GM21528 (cell line): ENCODE measurements around the gene SPTBN1.

ENCODE experiments used
- ATAC-seq: cut with Tn5 transposase; IDR thresholded peaks from one replicate; pipeline ENCODE4 v1.9.1; 2021; ENCODE audit warnings: mild to moderate bottlenecking, moderate library complexity; ENCODE audit not compliant: unreplicated experiment, low FRiP score

SPTBN1 gene

GRCh38 chr2:54455563-54456361 lies at the start of gene SPTBN1:
SPTBN1 (plus strand) TSS chr2:54456327; CDS start chr2:54526419, 70,092 bp downstream.
- ATAC-seq = peak; percentile 42

DNA sequence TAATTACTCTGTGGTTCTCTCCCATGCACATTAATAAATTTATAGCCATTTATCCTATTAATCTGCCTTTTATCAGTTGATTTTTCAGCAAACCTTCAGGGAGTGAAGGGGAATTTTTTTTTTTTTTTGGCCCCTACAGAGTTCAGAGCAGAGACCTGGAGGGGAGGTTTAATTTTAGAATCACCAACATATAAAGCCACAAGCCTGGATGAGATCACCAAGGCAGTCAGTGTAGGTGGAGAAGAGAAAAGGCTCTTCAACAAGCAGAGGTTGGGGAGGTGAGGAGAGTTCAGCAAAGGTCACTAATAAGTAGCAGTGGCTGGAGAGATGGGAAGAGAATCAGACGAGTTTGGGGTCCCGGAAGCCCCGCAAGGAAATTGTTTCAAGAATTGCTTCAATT lies 48.4 kb upstream of the SPTBN1 start:
- ATAC-seq = no peak

DNA sequence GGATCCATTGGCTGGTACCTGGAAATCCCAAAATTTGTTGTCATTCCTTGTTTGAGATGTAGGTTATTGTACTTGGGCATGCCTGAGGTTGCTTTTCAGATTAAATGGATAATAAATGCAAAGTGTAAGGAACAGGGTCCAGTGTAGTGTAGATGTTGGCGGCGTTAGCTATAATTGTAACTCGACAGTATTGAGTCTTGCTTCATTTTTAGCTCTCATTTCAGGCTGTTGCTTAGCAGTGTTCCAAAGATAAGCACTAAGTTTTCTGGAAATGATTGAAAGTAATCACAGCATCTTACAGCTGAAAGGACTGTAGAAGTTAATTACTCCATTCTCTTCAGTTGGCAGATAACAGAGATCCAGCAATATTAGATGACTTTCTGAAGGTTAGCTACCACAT lies 47.8 kb upstream of the SPTBN1 start:
- no peak for ATAC-seq

- no peak for ATAC-seq
These were observed 46.4 kb upstream of the SPTBN1 start for GRCh38 chr2:54409752-54410151.

DNA sequence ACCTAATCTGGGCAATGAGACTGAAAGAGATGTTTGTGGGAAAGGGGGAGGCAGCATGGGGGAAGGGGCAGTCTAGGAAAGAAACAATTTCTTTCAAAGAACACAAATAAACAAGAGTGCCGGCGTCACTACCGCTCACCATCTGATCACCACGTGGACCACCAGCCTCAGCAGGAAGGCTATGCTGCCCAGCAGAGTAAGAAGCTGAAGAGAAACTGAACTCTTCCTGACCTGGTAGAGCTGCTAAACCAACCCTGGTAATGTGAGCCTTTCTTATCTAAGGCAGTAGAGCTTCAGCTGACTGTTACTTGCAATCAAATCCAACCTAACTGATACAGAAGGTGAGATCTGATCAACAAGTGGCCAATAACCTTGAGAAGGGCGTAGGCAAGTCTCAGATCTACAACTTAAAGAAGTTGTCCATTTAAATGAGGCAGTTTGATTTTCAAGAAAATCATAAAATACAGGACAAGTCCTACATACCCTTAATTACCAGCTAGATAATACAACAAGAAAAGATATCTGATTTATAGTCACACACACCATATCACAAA lies 44.2 kb upstream of the SPTBN1 start:
- no peak for ATAC-seq

GRCh38 chr2:54416166-54416813 lies 39.8 kb upstream of the SPTBN1 start:
- no peak for ATAC-seq

DNA sequence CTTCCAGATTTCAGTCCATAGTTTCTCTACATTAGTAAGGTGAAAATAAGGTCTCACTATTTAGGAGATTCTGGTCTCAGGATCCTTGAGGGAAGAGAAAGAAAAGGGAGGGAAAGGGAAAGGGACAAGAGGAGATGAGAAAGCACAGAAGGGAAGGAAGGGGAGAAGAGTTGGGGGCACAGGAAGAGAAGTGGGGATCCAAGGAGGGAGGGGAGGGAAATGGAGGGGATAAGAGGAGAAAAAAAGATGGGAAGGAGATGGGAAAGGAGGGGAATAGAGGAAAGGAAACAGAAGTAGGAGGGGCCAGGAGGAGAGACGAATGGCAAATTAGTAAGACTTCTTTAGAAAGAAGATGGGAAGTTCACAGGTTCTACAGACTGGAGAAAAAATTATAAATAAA lies 39.2 kb upstream of the SPTBN1 start:
- no peak for ATAC-seq

DNA sequence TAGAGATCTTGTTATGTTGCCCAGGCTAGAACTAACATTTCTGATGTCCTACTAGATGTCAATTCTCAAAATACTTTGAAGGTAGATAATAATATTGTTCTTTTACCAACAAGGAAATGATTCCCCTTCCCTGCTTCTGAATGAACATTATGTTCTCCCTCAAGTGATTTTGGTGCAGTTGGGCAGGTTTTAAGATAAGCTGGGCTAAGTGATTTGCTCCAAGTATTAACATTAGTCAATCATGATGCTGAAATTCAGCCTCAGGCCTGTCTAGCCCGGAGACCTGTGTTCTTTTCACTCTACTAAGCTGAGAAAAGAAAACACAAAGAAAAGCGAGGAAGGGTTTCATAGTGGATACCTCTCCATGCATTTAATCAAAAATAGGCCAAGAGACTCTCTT lies 38.5 kb upstream of the SPTBN1 start:
- no peak for ATAC-seq

DNA sequence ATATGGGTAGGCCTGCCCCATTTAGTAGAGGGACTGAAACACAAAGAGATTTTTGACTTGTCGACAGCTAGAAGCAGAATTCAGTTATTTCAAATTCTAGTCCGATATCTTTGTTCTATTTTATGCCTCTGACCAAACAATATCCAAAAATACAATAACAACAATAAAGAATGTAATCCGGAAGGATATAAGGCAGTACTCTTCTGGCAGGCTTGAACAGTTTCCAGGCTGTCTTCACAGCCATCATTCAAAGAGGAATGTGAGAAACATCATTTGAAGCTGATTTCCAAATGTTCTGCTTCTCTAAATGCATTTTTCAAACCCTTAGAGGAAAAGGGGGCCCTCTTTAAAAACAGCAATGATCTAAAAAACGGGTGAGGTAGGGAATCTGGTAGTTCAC lies 36.7 kb upstream of the SPTBN1 start:
- no peak for ATAC-seq

GRCh38 chr2:54419855-54420523 lies 36.1 kb upstream of the SPTBN1 start:
- ATAC-seq = no peak

- no peak for ATAC-seq
These were observed 35.5 kb upstream of the SPTBN1 start for GRCh38 chr2:54420524-54421172.

- no peak for ATAC-seq
These were observed 34.0 kb upstream of the SPTBN1 start for GRCh38 chr2:54422072-54422581.

GRCh38 chr2:54423213-54423612 lies 32.9 kb upstream of the SPTBN1 start:
- ATAC-seq = no peak

- ATAC-seq = no peak
These were observed 31.5 kb upstream of the SPTBN1 start for GRCh38 chr2:54424555-54425163.

DNA sequence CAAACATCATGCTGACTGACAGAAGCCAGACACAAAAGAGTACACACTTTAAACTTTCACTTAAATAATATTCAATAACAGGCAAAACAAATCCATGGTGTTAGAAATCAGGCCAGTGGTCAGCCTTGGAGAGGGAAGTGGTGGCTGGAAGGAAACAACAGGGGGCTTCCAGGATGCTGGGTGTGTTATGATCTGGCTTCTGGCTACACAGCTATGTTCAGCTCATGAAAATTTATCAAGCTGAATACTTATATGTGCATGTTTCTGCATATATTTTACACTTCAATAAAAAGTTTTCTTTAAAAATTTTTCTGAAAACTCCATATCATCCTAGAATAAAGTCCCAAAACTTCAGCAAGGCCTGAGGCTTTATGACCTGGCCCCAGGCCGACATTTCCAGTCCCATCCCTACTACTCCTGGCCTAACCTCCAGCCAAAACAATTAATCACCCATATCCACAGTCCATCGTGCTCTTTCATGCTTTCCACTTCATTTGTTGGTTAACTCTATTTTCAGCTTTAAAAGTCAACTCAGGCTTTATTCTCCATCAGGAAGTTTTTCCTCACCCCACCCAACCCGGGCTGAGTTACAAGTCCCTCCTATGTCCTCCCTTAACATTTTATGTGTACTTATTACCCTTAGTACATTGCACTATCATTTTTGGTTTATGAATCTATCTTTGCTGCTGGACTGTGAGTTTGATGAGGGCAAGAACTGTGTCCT lies 27.9 kb upstream of the SPTBN1 start:
- ATAC-seq = no peak

DNA sequence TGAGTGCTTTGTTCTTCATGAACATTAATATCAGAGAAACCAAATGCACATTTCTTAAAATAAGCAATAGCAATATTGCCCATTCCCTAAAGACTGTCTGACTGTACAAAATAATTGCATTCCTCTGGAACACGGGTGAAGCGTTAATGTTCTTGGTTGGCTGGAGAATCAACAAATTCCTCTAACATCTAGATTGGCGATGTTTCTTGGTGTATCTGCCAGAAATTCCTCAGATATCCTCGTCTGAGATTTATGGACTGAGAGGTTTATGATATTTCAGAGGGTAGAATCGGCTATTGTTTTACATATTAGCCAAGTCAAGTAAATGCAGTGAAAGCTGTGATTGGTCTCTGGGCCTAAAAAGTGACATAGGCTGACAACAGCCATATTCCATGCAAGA lies 27.1 kb upstream of the SPTBN1 start:
- no peak for ATAC-seq

GRCh38 chr2:54429811-54430551 lies 26.1 kb upstream of the SPTBN1 start:
- no peak for ATAC-seq

- ATAC-seq = no peak
These were observed 25.5 kb upstream of the SPTBN1 start for GRCh38 chr2:54430649-54431048.
